Tibial nerve (tissue), 4 donors: ENCODE results near the gene MT1H.

Source experiments
- CTCF ChIP-seq, 5 experiments: fragments of 200-600 bp in 3 of 5; fragments of 450-650 bp in 2 of 5; sonication (generic) in 3 of 5; IDR thresholded peaks; one replicate each; pipeline ENCODE4 v1.5.1; 2016 to 2019; ENCODE audit warnings: antibody characterized with exemption in 5 of 5, mild to moderate bottlenecking in 3 of 5, moderate library complexity in 2 of 5
- EP300 ChIP-seq, 2 donors: sonication (generic); formaldehyde crosslinking; IDR thresholded peaks; one replicate each; pipeline ENCODE4 v1.6.1; 2017; ENCODE audit warnings: antibody characterized with exemption in 2 of 2, mild to moderate bottlenecking in 1 of 2
- POLR2A ChIP-seq, 2 donors: fragments of 450-650 bp; IDR thresholded peaks; one replicate each; pipeline ENCODE4 v1.6.1; 2017; ENCODE audit warnings: antibody characterized with exemption in 2 of 2, mild to moderate bottlenecking in 2 of 2, moderate library complexity in 2 of 2

- no peak for TF ChIP-seq POLR2A (IDR thresholded peaks at IDR 0.05)
- TF ChIP-seq CTCF (IDR thresholded peaks at IDR 0.05), result no peak
- TF ChIP-seq EP300 (IDR thresholded peaks at IDR 0.05), result no peak
These were observed 963 bp downstream of the MT1H start for GRCh38 chr16:56670620-56670934.
